Measurements from ENCODE around the gene IGSF10. TPM values are rescaled to one million over a fixed set of nuclear protein-coding genes. Genes with fewer than 3 reads are reported as not detected.
A peak's percentile ranks its signal among the peaks of the same experiment; 100 is the strongest.

IGSF10 gene
- total RNA-seq, 1 donor from 2014 or later = 3.0 TPM

- intact Hi-C loops (cut with DNase I) = loop anchor here (5.0 kb wide), 1 partner anchor 370 kb away; no protein-coding TSS in a partner anchor
- ATAC-seq = no peak
- DNase-seq (ENCODE audit: missing footprints) = no peak
Measured at GRCh38 chr3:151467069-151467468, 6.2 kb upstream of the IGSF10 start.

- intact Hi-C loops (cut with DNase I) = no loop called here
- ATAC-seq (no peak), DNase-seq (ENCODE audit: missing footprints) (no peak)
Measured at GRCh38 chr3:151462991-151463390, 2.1 kb upstream of the IGSF10 start.

DNA sequence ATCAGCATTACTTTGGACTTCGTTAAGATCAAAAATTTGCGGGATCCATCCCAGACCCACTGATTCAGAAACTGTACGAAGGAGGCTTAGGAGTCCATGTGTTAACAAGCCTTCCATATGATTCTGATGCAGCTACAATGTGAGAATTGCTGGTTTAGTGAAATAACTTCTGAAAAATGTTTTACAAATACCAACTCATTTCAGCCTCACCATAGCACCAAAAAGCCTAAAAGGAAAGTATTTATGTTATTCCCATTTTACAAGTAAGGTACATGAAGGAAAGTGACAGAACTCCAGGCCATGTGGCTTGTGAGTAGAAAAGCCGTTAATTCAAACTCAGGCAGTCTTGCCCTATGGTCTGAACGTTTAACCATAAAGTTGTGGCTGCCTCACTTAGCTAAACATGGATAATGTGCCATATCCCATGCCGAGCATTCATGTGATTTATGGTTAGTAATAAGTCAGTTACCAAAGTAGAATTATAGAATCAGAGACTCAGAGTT, 1.5 kb upstream of the IGSF10 start:
- intact Hi-C loops (cut with DNase I) = no loop called here

DNA sequence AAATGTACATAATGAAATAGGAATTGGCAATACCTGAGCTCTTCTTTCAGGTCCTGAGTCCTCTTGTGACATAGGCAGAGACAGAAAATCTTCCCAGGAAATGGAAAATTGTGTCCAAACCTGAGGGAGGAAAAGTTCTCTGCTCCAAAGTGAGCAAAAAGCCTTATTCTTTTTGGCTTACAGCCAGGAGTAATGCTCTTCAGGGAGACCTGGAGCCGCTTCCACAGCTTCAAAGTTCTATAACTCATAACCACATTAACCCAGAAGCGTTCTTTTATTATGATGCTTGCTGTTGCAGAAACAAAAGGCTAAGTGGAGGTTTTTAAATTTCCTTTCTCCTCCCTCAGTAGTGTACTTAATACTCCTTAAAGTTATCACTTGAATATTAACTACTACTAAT, 633 bp downstream of the IGSF10 start:
- intact Hi-C loops (cut with DNase I) = no loop called here
- no peak for ATAC-seq
- no peak for DNase-seq (ENCODE audit: missing footprints)

More for the DNA sequence above, 1.5 kb upstream of the IGSF10 start:
- no peak for DNase-seq (ENCODE audit: missing footprints)
- no peak for ATAC-seq

DNA sequence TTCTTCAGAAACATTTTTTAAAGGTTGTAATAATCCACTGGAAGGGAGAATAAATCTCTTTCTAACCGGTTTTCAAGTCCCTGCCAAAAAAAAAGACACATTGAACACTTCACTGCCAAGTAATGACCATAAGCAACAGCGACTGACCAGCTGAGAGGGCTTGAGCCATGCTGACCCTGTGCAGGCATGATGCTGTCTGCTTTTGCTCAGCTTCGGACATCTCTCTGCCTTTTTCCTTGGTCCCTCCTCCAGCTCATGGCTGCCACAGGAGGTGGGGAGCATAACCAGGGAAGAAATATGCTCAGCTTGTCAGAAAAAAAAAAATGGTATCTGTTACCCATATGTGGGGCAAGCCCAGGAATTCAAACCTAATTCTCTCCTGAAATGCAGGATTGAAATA, 1.5 kb downstream of the IGSF10 start:
- intact Hi-C loops (cut with DNase I) = no loop called here
- ATAC-seq (peak; percentile 80), DNase-seq (ENCODE audit: missing footprints) (no peak)

DNA sequence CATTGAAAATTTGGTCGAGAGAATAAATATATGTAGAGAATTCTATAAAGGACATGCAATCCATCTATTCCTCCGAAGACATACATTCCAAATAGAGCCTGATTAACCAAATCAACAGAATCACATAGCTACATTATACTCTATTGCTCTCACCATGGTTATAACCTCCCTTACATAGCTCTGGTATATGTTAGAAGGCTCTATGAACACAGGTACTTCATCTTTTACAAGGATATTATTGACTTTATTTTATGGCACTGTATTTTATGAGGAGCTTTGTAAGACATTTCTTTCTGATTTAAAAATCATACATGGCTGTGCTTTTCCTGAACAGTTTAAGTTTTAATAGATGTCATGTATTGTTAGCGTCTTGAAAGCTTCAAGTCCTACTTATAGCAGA, 4.8 kb downstream of the IGSF10 start:
- no peak for DNase-seq (ENCODE audit: missing footprints)
- ATAC-seq = no peak
- intact Hi-C loops (cut with DNase I) = no loop called here

GRCh38 chr3:151452841-151453240, 8.0 kb downstream of the IGSF10 start:
- intact Hi-C loops (cut with DNase I) = no loop called here
- ATAC-seq (no peak), DNase-seq (ENCODE audit: missing footprints) (no peak)

- no peak for ATAC-seq
- intact Hi-C loops (cut with DNase I) = no loop called here
- no peak for DNase-seq (ENCODE audit: missing footprints)
Measured at GRCh38 chr3:151452368-151452767, 8.5 kb downstream of the IGSF10 start.

DNA sequence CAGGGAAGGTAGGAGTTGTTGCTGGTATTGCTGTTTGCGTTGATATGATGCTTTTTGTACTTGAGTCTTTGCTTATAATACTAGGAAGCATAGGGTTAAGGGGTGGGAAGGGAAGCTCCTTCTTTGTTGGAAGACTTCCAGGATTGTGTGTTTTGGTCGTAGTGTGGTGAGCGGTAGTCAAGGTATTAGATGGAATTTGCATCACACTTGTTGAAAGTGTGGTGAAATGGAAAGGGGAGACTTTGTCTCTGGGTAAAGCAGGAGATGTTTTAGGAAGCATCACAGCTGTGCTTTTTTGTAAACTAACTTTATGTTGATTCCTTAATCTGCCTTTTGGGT, 14.9 kb downstream of the IGSF10 start:
- DNase-seq (ENCODE audit: missing footprints) = no peak
- no peak for ATAC-seq
- intact Hi-C loops (cut with DNase I) = loop anchor here (10.0 kb wide), 2 partner anchors 109 to 209 kb away; no protein-coding TSS in a partner anchor

DNA sequence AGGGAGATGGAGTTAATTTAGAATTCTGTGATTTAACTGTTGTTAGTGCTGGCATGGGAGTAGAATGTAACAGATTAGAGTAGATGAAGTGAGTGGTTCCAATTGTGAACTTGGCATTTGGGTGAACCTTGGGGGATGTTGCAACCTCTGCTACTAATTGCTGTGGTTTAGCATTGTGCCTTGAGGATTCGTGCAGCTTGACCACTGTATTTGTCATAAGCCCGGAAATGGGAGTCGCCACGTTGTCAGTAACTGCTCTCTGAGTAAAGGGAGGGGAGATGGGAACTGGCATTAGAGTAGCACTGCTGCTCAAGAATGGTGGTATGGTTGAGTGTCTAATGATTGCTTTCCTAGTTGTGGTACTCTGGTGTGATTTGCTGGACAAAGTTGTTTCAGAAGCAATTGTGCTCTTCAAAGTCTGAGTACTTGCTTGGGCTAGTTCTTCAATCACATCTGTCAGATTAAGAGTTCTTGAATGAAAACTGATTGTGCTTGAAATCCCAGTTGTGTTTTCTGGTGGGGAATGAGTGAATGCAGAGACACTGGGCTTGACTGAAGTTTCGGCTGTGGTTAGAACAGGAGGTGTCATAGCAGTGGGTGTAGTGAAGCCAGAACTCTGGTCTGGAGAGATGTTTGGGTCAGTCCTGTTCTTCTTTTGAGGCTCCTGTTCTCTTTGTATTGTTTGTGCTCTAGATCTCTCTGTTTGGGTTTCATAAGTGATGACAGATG, 15.4 kb downstream of the IGSF10 start:
- ATAC-seq (peak; percentile 69), DNase-seq (ENCODE audit: missing footprints) (no peak)
- intact Hi-C loops (cut with DNase I) = loop anchor here (10.0 kb wide), 2 partner anchors 109 to 209 kb away; no protein-coding TSS in a partner anchor

DNA sequence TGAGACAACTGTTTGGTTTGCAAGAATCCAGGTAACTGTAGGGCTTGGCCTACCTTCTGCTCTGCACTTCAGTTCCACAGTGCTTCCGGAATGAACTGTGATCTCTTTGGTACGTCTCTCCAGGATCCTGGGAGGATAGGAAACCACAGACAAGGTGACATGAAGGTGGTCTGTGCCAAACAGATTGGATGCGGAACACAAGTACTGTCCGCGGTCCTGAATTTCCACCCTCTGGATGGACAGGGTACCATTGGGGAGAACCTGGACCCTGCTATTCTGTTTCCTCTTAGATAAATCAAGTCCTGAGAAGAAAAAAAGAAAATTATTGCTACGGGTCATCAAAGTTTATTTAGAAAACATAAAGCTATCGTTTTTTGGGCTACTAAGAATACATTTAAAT, 17.3 kb downstream of the IGSF10 start:
- intact Hi-C loops (cut with DNase I) = loop anchor here (10.0 kb wide), 2 partner anchors 111 to 211 kb away; no protein-coding TSS in a partner anchor

DNA sequence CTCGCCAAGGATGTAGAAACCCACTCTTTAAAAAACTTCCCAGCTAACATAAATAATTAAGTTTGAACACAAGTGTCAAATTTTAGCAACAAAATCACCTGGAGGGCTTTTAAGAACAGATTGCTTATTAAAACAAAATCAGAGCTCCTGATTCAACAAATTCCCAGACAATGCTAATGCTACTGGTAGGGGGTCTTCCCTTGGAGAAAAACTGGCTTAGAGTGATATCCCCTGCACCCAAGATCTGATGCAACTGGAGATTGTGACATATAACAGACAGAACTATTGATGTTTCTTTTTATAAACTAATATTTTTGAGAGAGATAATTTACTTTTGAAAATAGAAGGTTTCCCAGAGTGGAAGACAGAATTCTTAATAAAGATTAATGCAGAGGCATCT, 19.9 kb downstream of the IGSF10 start:
- ATAC-seq (no peak), DNase-seq (ENCODE audit: missing footprints) (no peak)
- intact Hi-C loops (cut with DNase I) = loop anchor here (10.0 kb wide), 2 partner anchors 114 to 214 kb away; no protein-coding TSS in a partner anchor

More for the DNA sequence above, 17.3 kb downstream of the IGSF10 start:
- no peak for DNase-seq (ENCODE audit: missing footprints)
- no peak for ATAC-seq

- peak; percentile 76 for ATAC-seq
- intact Hi-C loops (cut with DNase I) = loop anchor here (2.0 to 10.0 kb wide), 3 partner anchors 115 to 401 kb away; no protein-coding TSS in a partner anchor
- DNase-seq (ENCODE audit: missing footprints) = no peak
Measured at GRCh38 chr3:151439652-151440125, 21.2 kb downstream of the IGSF10 start.

GRCh38 chr3:151437906-151438305, 23.0 kb downstream of the IGSF10 start:
- ATAC-seq = no peak
- intact Hi-C loops (cut with DNase I) = loop anchor here (2.0 kb wide), 1 partner anchor 403 kb away; no protein-coding TSS in a partner anchor
- DNase-seq (ENCODE audit: missing footprints) = no peak

DNA sequence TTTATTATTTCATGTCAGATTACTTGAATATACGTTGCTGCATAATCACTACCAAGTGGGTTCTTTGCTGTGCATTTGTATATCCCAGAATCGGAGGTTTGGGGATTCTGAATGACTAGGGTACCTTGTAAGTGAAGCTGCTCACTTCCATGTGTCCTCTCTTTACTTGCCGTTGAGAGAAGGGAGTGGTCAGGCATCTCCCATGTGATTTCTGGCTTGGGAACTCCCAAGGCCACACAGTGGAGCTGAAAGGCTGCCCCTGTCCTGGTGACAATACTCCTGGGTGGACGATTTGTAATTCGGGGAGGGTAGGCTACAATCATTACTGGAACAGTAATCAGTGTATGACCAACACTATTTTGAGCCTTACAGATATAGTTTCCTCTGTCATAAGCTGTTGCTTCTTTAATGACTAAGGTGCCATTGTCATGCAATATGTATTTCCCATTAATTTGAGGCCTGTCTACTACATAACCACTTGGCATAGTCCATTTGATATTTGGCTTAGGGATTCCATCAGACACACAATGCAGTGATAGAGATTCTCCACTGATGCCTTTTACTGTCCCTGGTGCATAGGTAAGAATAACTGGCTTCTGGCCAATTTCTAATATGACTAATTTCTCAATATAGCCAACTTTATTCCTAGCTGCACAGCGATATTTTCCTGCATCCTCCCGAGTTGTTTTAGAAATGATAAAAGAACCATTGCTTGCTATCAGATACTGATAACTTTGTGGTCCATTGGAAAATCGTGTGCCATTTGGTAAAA, 24.0 kb downstream of the IGSF10 start:
- no peak for DNase-seq (ENCODE audit: missing footprints)
- intact Hi-C loops (cut with DNase I) = no loop called here
- ATAC-seq = no peak

GRCh38 chr3:151434151-151434890, 26.5 kb downstream of the IGSF10 start:
- intact Hi-C loops (cut with DNase I) = no loop called here
- DNase-seq (ENCODE audit: missing footprints) = no peak
- ATAC-seq = no peak

DNA sequence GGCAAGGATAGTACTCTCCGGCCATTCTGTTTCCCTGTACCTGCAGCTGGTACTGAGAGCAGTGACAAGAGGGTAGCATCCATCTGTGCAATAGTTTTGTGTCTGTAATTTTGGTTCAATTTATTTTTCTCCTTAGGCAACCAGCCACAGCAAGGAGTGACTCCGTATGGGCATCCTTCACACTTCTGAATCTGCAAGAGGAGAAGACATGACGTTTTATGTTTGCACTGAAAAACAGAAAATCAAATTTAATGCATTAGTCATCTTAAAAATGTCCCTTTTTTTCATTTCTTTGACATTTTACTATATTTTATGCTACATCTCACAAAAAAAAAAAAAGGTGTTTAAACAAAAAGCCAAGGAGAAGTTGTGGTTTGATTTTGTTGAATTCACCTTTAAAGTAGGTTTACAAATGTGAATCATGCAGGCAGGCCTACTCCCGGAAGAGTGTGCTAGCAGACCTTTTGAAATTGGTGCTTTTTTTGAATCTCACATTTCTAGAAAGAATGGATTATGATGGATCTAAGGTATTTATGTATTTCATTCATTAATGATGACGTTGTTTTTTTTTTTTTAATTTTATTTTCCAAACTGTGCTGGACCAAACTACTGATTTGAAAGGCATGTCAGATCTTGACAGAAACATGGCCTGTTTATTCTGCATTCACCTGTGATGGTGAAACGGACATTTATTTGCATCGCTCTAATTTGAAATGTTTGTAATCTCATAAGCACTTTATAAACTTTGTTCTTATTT, 28.1 kb downstream of the IGSF10 start:
- intact Hi-C loops (cut with DNase I) = no loop called here
- ATAC-seq (no peak), DNase-seq (ENCODE audit: missing footprints) (no peak)

- intact Hi-C loops (cut with DNase I) = no loop called here
- ATAC-seq (no peak), DNase-seq (ENCODE audit: missing footprints) (no peak)
Measured at GRCh38 chr3:151431940-151432339, 28.9 kb downstream of the IGSF10 start.

Measured in Right ventricle myocardium inferior (tissue), 1 donor.